HG03432 (cell line): Measurements from ENCODE around the gene HOATZ.

Experiments used
- ATAC-seq: cut with Tn5 transposase; IDR thresholded peaks from one replicate; pipeline ENCODE4 v1.9.1; 2021; ENCODE audit warnings: mild to moderate bottlenecking, moderate library complexity; ENCODE audit not compliant: unreplicated experiment

The HOATZ gene

GRCh38 chr11:111514216-111515031 lies at the start of gene HOATZ:
HOATZ (plus strand) TSS chr11:111514778; CDS start chr11:111514785, 7 bp downstream.
- ATAC-seq, result no peak

- ATAC-seq, result no peak
Observed at GRCh38 chr11:111465400-111465799, 49.2 kb upstream of the HOATZ start.

DNA sequence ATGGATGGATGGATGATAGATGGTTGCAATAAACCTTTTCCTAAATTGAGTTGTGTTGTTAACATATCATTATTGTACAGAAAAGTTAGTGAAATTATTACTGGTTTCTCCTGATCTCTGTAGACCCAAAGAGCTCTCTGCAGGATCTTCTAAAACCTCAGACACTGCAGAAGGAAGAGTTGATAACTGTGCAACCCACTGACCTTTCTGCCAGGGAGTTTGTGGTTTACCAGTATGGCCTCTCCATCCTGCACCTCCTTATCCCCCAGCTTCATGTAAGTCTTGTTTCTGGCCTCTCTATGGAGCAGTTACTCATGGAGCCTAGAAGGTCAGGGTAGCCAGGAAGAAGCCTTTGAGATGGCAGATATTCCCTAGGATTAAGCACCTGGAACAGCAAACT lies 48.0 kb upstream of the HOATZ start:
- ATAC-seq, result no peak

GRCh38 chr11:111469200-111469599 lies 45.4 kb upstream of the HOATZ start:
- no peak for ATAC-seq

- no peak for ATAC-seq
Observed at GRCh38 chr11:111472228-111472627, 42.4 kb upstream of the HOATZ start.

DNA sequence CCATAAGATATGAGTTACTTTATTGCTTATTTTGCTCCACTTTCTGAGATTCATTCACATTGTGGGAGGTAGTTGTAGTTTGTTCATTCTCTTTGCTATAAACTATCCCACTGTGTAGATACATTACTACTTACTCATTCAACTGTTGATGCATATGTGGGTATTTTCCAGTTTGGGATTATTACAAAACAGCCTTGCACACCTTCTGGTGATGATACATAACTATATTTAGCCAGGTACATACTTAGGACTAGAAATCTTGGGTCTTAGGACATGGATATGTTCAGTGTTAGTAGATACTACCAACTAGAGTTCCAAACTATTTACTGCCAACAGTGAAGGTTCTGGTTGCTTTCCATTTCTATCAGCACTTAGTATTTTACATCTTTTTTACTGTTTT lies 40.1 kb upstream of the HOATZ start:
- no peak for ATAC-seq

DNA sequence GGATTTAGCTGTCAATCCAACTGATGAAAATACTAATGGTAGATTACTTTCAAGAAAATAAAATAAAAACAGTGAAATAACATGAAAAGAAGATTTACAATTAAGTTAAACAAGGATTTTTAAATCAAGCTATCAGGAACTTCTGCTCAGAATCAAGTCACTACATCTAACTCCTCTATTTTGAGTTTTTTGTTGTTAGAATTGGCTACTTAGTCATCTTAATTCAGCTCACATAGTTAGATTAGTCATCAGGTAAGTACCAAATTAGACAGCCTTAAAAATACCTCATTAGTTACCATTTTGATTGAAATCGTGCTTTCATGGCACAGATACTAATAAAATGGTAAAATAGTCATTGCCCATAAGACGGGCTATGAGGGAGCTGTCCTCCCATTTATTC lies 38.2 kb upstream of the HOATZ start:
- ATAC-seq, result no peak

- no peak for ATAC-seq
Observed at GRCh38 chr11:111476956-111477355, 37.6 kb upstream of the HOATZ start.

- no peak for ATAC-seq
Observed at GRCh38 chr11:111477898-111478297, 36.7 kb upstream of the HOATZ start.

GRCh38 chr11:111479666-111480065 lies 34.9 kb upstream of the HOATZ start:
- ATAC-seq, result no peak

- ATAC-seq, result no peak
Observed at GRCh38 chr11:111483431-111483830, 31.1 kb upstream of the HOATZ start.

DNA sequence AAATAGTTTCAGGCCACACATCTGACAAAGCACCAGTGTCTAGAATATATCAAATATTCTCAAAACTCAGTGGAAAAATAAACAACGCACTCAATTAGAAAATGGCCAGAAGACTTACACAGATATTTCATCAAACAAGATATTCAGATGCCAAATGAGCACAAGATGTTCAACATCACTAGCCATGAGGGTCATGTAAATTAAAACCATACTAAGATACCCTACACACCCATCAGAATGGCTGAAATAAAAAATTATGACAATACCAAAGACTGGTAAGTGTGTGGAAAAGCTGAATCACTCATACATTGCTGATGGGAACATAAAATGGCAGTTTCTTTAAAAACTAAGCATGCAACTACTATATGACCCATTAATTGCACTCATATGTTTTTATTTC lies 24.1 kb upstream of the HOATZ start:
- no peak for ATAC-seq

DNA sequence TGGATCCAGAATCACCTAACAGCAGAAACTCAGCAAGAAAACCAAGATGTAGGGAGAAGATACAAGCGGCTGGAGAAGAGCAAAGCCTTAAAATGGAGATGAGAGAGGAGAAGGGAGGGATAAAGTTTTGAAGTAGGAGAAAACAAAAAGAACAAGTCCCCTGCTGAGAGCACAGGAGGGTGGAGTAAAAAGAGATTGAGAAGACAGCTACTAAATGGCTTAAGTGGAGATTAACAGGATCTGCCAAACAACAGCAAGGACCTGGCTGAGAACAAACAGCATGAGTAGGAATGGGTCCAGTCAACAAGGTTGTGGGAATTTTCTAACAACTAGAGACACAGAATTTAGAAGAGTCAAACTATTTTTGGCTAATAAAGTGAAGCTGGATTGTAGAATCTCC lies 20.5 kb upstream of the HOATZ start:
- no peak for ATAC-seq

- ATAC-seq, result no peak
Observed at GRCh38 chr11:111499483-111499882, 15.1 kb upstream of the HOATZ start.

DNA sequence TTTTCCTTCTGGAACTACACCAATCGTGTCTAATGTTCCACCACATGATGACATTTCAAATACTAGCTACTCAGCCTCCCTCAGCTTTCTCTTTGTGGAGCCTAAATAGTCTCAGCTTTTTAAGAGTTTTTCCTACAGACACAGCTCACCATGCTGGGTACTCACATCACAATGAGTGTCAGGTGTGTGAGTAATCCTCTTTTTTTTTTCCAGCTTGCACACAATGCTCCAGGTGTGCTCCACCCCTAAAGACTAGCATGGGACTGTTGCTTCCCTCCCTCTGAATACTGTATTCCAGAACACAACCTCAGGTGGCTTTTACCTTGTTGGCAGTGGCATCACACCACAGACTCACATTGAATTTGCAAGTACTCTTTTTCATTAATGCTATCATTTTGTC lies 14.1 kb upstream of the HOATZ start:
- ATAC-seq, result no peak

- ATAC-seq, result no peak
Observed at GRCh38 chr11:111502611-111503010, 12.0 kb upstream of the HOATZ start.

DNA sequence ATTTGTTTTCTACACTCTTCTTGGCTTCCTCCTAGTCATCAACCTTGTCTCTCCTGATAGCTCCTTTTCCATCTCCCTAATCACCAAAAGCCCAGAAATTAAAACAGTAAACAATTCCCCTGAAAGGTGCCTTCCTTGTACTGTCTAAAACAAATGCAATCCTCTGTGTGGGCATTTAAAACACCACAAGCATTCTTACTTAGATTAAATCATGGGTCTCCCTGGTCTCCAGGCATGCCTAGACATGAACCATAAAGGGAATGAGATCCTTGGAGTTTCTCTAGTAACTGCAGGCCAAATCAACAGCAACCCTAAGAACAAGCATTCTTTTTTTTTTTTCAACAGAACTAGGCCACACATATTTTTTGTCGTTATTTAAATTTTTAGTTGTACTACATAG lies 4.3 kb upstream of the HOATZ start:
- no peak for ATAC-seq

- peak; percentile 38 for ATAC-seq
Observed at GRCh38 chr11:111512296-111513239, 2.0 kb upstream of the HOATZ start, which contains the start of gene BTG4. BTG4 (minus strand) TSS chr11:111512386; CDS start chr11:111498776, 13,610 bp downstream.

GRCh38 chr11:111513240-111513605 lies 1.4 kb upstream of the HOATZ start:
- peak; percentile 12 for ATAC-seq

- ATAC-seq, result no peak
Observed at GRCh38 chr11:111515591-111515990, 1.0 kb downstream of the HOATZ start.

- no peak for ATAC-seq
Observed at GRCh38 chr11:111518668-111519067, 4.1 kb downstream of the HOATZ start.

- no peak for ATAC-seq
Observed at GRCh38 chr11:111520560-111520959, 6.0 kb downstream of the HOATZ start.
